IMR-90 (cell line): ENCODE measurements around the gene HYDIN.

ENCODE experiments used
- CHD1 ChIP-seq: IDR thresholded peaks from 2 replicates; pipeline ENCODE4 v1.6.1; 2012; ENCODE audit warnings: low read depth, low read length, improper control_type of control experiment
- MXI1 ChIP-seq: IDR thresholded peaks from 2 replicates; pipeline ENCODE4 v1.6.1; 2012; ENCODE audit warnings: low read depth, mild to moderate bottlenecking, low read length, moderate library complexity, borderline replicate concordance
- NFE2L2 ChIP-seq: fragments of 150-350 bp; IDR thresholded peaks from 2 replicates; pipeline ENCODE4 v1.6.1; 2016; ENCODE audit warnings: low read depth, mild to moderate bottlenecking, low read length
- POLR2A ChIP-seq: IDR thresholded peaks from 2 replicates; pipeline ENCODE4 v1.6.1; 2012; ENCODE audit warnings: mild to moderate bottlenecking, low read depth, low read length
- RAD21 ChIP-seq: IDR thresholded peaks from 2 replicates; pipeline ENCODE4 v1.6.1; 2012; ENCODE audit warnings: low read length, improper control_type of control experiment
- RCOR1 ChIP-seq: IDR thresholded peaks from 2 replicates; pipeline ENCODE4 v1.6.1; 2012; ENCODE audit warnings: mild to moderate bottlenecking, low read length, improper control_type of control experiment; ENCODE audit not compliant: insufficient replicate concordance
- RFX5 ChIP-seq: IDR thresholded peaks from 2 replicates; pipeline ENCODE4 v1.8.0; 2012; ENCODE audit warnings: low read depth, mild to moderate bottlenecking, low read length, moderate library complexity
- SMC3 ChIP-seq: fragments of 150-350 bp; IDR thresholded peaks from 2 replicates; pipeline ENCODE4 v1.6.1; 2016; ENCODE audit warnings: low read depth, mild to moderate bottlenecking, antibody characterized with exemption, low read length, moderate library complexity
- USF2 ChIP-seq: fragments of 150-350 bp; IDR thresholded peaks from 2 replicates; pipeline ENCODE4 v1.6.1; 2017; ENCODE audit warnings: mild to moderate bottlenecking, antibody characterized with exemption, low read length, low read depth
- TF ChIP-seq, protein P1 (sequence below): conservative IDR thresholded peaks from 2 replicates; pipeline ENCODE4 v1.5.1; 2012; ENCODE audit warnings: mild to moderate bottlenecking, low read depth, low read length, improper control_type of control experiment

GRCh38 chr16:71185347-71185746 is 45.2 kb downstream of the HYDIN start:
- TF ChIP-seq, protein P1, sequence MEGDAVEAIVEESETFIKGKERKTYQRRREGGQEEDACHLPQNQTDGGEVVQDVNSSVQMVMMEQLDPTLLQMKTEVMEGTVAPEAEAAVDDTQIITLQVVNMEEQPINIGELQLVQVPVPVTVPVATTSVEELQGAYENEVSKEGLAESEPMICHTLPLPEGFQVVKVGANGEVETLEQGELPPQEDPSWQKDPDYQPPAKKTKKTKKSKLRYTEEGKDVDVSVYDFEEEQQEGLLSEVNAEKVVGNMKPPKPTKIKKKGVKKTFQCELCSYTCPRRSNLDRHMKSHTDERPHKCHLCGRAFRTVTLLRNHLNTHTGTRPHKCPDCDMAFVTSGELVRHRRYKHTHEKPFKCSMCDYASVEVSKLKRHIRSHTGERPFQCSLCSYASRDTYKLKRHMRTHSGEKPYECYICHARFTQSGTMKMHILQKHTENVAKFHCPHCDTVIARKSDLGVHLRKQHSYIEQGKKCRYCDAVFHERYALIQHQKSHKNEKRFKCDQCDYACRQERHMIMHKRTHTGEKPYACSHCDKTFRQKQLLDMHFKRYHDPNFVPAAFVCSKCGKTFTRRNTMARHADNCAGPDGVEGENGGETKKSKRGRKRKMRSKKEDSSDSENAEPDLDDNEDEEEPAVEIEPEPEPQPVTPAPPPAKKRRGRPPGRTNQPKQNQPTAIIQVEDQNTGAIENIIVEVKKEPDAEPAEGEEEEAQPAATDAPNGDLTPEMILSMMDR = no peak
- no peak for TF ChIP-seq POLR2A
- TF ChIP-seq RFX5 = no peak
- no peak for TF ChIP-seq RCOR1
- TF ChIP-seq RAD21 = no peak
- TF ChIP-seq SMC3 = no peak
- TF ChIP-seq USF2 = no peak
- TF ChIP-seq NFE2L2 = no peak
- TF ChIP-seq CHD1 = no peak
- no peak for TF ChIP-seq MXI1
